Measurements from ENCODE around the gene BACH1.

DNA sequence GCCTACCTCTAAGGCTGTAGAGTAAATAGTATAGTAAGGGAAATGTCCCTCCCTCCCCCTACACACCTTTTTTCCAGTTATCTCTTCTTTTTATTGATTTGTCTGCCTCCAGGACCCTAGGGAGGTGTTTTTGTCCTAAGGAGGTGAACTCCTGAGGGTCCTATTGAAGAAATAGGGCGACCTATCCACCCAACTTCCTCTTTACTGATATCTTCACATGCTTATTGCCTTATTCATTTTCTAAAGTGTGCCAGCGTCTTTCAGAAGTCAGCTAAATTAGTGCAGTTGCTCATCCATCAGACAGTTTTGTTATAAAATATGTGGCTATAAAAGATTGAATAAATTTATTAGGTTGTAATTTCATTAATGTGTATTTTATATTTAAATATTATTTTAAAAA, 5.9 kb downstream of the BACH1 start:
- TF ChIP-seq, protein P1, sequence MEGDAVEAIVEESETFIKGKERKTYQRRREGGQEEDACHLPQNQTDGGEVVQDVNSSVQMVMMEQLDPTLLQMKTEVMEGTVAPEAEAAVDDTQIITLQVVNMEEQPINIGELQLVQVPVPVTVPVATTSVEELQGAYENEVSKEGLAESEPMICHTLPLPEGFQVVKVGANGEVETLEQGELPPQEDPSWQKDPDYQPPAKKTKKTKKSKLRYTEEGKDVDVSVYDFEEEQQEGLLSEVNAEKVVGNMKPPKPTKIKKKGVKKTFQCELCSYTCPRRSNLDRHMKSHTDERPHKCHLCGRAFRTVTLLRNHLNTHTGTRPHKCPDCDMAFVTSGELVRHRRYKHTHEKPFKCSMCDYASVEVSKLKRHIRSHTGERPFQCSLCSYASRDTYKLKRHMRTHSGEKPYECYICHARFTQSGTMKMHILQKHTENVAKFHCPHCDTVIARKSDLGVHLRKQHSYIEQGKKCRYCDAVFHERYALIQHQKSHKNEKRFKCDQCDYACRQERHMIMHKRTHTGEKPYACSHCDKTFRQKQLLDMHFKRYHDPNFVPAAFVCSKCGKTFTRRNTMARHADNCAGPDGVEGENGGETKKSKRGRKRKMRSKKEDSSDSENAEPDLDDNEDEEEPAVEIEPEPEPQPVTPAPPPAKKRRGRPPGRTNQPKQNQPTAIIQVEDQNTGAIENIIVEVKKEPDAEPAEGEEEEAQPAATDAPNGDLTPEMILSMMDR (IDR thresholded peaks at IDR 0.05; ENCODE audit: low read depth, low read length, poor library complexity, severe bottlenecking), result no peak
- no peak for TF ChIP-seq EZH2phosphoT487 (IDR thresholded peaks at IDR 0.05; ENCODE audit: borderline replicate concordance, low read length)
